OCI-LY1 (cell line): ENCODE results near the gene ACAP2.

Experiments used
- H2AFZ ChIP-seq: fragments of 200-600 bp; sonication (generic), shearing (Covaris generic); 2 replicates; pipeline ENCODE4 v1.6.0; 2014; ENCODE audit warnings: antibody characterized with exemption, mild to moderate bottlenecking, low read length
- H3F3A ChIP-seq: fragments of 200-600 bp; sonication (generic), shearing (Covaris generic); 2 replicates; pipeline ENCODE4 v1.6.0; 2014; ENCODE audit warnings: mild to moderate bottlenecking, antibody characterized with exemption, low read length, moderate library complexity; ENCODE audit not compliant: insufficient read depth
- H3K27ac ChIP-seq: fragments of 200-600 bp; sonication (generic); 2 replicates; pipeline ENCODE4 v1.5.1; 2014; ENCODE audit warnings: low read length, mixed run types, mild to moderate bottlenecking, low read depth; ENCODE audit not compliant: poor library complexity, severe bottlenecking
- H3K27me3 ChIP-seq: fragments of 200-600 bp; sonication (generic); 2 replicates; pipeline ENCODE4 v1.6.0; 2014; ENCODE audit warnings: antibody characterized with exemption, mild to moderate bottlenecking, low read length, moderate library complexity; ENCODE audit not compliant: insufficient read depth
- H3K36me3 ChIP-seq: fragments of 200-600 bp; sonication (generic); 2 replicates; pipeline ENCODE4 v1.6.1; 2014; ENCODE audit warnings: mild to moderate bottlenecking, antibody characterized with exemption, low read length, moderate library complexity, mixed read lengths; ENCODE audit not compliant: insufficient read depth
- H3K4me1 ChIP-seq: fragments of 200-600 bp; sonication (generic); 2 replicates; pipeline ENCODE4 v1.5.1; 2014; ENCODE audit warnings: mild to moderate bottlenecking, low read length, moderate library complexity; ENCODE audit not compliant: insufficient read depth, severe bottlenecking
- H3K4me2 ChIP-seq: fragments of 200-600 bp; sonication (generic), shearing (Covaris generic); 2 replicates; pipeline ENCODE4 v1.6.1; 2014; ENCODE audit warnings: low read length
- H3K4me3 ChIP-seq: fragments of 200-600 bp; sonication (generic); 2 replicates; pipeline ENCODE4 v1.5.1; 2014; ENCODE audit warnings: low read length, low read depth, mild to moderate bottlenecking, mixed read lengths; ENCODE audit not compliant: poor library complexity, severe bottlenecking
- H3K79me2 ChIP-seq: fragments of 200-600 bp; shearing (Covaris generic); 2 replicates; pipeline ENCODE4 v1.6.1; 2016; ENCODE audit warnings: mixed run types, low read length, mixed read lengths; ENCODE audit not compliant: insufficient read depth
- H3K9ac ChIP-seq: fragments of 200-600 bp; sonication (generic), shearing (Covaris generic); 2 replicates; pipeline ENCODE4 v1.6.1; 2014; ENCODE audit warnings: mild to moderate bottlenecking, low read length, mixed read lengths
- H3K9me2 ChIP-seq: fragments of 200-600 bp; sonication (generic), shearing (Covaris generic); 2 replicates; pipeline ENCODE4 v1.6.1; 2014; ENCODE audit warnings: low read depth, mild to moderate bottlenecking, low read length, mixed read lengths
- H3K9me3 ChIP-seq: fragments of 200-600 bp; shearing (Covaris generic); 2 replicates; pipeline ENCODE4 v1.6.1; 2014; ENCODE audit warnings: low read length, mixed read lengths
- H4K20me1 ChIP-seq: fragments of 200-600 bp; sonication (generic), shearing (Covaris generic); 2 replicates; pipeline ENCODE4 v1.6.0; 2016; ENCODE audit warnings: mild to moderate bottlenecking, low read length; ENCODE audit not compliant: insufficient read depth
- CTCF ChIP-seq: fragments of 200-600 bp; sonication (generic), shearing (Covaris generic); IDR thresholded peaks from 2 replicates; pipeline ENCODE4 v1.5.1; 2017; ENCODE audit warnings: mild to moderate bottlenecking, antibody characterized with exemption, low read length, moderate library complexity, mixed read lengths
- EZH2 ChIP-seq: fragments of 200-600 bp; sonication (generic), shearing (Covaris generic); IDR thresholded peaks from 2 replicates; pipeline ENCODE4 v1.8.0; 2017; ENCODE audit warnings: borderline replicate concordance, mixed run types, mild to moderate bottlenecking, antibody characterized with exemption, low read length, moderate library complexity, mixed read lengths

The ACAP2 gene

DNA sequence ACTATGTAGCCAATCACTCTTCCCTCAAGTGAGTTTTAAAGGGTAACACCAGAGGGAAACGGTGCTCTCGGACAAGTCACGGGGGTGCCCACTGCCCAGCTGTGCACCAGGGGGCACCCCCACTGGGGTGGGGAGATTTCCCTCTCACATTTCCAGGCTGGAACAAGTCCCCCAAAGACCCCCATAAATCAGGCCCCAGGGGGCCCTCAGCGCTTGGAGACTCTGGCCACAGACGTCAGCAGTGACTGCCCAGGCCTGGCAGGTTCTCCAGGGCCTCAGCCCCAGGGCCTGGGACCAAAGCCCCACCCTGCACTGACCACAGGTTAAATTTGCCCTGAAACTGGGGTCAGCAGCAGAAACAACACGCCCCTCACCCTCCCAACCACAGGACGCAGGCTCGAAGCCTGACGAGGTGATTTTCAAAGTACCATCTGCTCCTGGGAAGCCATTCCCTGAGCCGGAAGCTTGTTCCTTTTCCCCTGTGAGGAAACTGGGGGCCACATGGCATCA lies 188.8 kb downstream of the ACAP2 start:
- Histone ChIP-seq H3K9me2 (no peaks in the 10 kb centered on the region), H4K20me1 (no peaks in the 10 kb centered on the region), H3K27ac (no peak overlapping the region), H3K27me3 (peaks cover 4% of the 10 kb centered on the region; the same call in 1 of the 2 replicates), H3K4me3 (no peak overlapping the region), H3F3A (no peaks in the 10 kb centered on the region; the same call in 1 of the 2 replicates), H3K79me2 (no peaks in the 10 kb centered on the region), H3K9me3 (no peaks in the 10 kb centered on the region), H3K36me3 (no peaks in the 10 kb centered on the region), H3K9ac (no peak overlapping the region), H3K4me2 (no peak overlapping the region), H3K4me1 (peaks cover 7% of the 10 kb centered on the region), H2AFZ (no peak overlapping the region)
- TF ChIP-seq CTCF (no peak), EZH2 (no peak)

GRCh38 chr3:195251336-195252065 lies 191.3 kb downstream of the ACAP2 start:
- no peak for TF ChIP-seq CTCF
- TF ChIP-seq EZH2 = no peak
- H3K36me3 ChIP-seq = no peaks in the 10 kb centered on the region; the same call in 1 of the 2 replicates
- peaks cover 2% of the 10 kb centered on the region; the same call in 1 of the 2 replicates for H3K9me3 ChIP-seq
- no peak overlapping the region for H3K27ac ChIP-seq
- H3K4me3 ChIP-seq = no peak overlapping the region
- no peaks in the 10 kb centered on the region for H3K79me2 ChIP-seq
- H3K4me1 ChIP-seq = no peaks in the 10 kb centered on the region
- H3F3A ChIP-seq = no peaks in the 10 kb centered on the region
- H4K20me1 ChIP-seq = no peaks in the 10 kb centered on the region
- peaks cover 6% of the 10 kb centered on the region; the same call in 1 of the 2 replicates for H3K27me3 ChIP-seq
- H3K4me2 ChIP-seq = no peak overlapping the region
- no peak overlapping the region for H3K9ac ChIP-seq
- no peak overlapping the region for H2AFZ ChIP-seq
- H3K9me2 ChIP-seq = no peaks in the 10 kb centered on the region

DNA sequence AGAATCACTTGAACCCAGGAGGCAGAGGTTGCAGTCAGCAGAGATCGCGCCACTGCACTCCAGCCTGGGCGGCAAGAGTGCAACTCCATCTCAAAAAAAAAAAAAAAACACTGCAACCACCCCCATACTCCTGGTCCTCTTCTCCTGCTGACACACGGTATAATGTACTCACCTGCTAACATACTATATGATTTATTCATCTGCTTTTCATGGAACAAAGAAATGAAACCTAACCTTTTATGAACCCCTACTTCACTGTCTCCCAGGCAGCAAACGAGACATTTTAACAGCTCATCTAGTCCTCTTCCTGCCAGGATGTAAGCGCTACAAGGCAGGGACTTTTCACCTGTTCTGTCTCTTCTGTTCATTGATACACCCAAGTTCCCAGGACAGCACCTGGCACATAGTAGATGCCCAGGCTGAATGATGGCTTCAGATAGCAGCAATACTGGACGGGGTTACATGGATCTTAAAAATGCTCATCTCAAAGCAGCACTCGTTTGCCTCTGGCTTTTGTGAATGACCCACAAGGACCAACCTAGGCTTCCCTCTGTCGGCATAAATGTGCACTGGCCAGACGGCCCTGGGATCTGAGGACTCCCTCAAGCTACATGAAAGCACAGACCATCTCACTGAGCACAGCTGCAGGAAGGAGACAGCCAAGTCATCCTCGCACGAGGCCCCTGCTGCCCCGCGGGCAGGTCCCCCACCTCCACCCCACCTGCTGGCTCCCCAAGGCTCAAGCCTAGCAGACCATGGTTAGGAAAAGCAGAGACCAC lies 192.2 kb downstream of the ACAP2 start:
- no peak overlapping the region for H3K4me3 ChIP-seq
- H3K4me2 ChIP-seq = no peak overlapping the region
- no peaks in the 10 kb centered on the region for H3K9me2 ChIP-seq
- H4K20me1 ChIP-seq = no peaks in the 10 kb centered on the region
- no peak overlapping the region for H3K27ac ChIP-seq
- no peak overlapping the region for H2AFZ ChIP-seq
- H3K36me3 ChIP-seq = no peaks in the 10 kb centered on the region; the same call in 1 of the 2 replicates
- no peak overlapping the region for H3K9ac ChIP-seq
- H3K4me1 ChIP-seq = no peaks in the 10 kb centered on the region
- H3K27me3 ChIP-seq = peaks cover 6% of the 10 kb centered on the region; the same call in 1 of the 2 replicates
- H3F3A ChIP-seq = no peaks in the 10 kb centered on the region
- no peak for TF ChIP-seq CTCF
- H3K9me3 ChIP-seq = peaks cover 2% of the 10 kb centered on the region; the same call in 1 of the 2 replicates
- no peaks in the 10 kb centered on the region for H3K79me2 ChIP-seq
